Measurements from ENCODE around the gene NR2F2. TPM values are rescaled to one million over a fixed set of nuclear protein-coding genes. Genes with fewer than 3 reads are reported as not detected.

The NR2F2 gene
- total RNA-seq, 1 experiment from 2014 or later = 53.7 TPM

DNA sequence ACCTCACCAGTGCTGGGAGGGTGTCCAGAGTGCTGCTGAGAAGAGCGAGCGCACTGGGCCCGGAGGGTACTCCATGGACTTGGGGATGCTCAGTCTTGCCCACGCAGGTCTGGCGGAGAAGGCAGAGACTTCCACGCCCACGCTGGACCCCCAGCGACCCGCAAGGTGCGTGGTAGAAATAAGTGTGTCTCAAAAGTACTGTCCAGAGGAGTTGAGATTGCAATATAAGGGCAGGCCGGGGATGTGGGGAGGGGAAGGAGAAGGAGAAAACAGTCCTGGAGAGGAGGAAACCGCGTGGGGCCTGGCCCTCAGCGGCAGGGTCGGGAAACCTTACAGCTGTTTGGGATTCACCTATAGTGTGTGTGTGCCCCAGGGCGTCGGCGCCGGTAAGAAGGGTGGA lies 38.9 kb downstream of the NR2F2 start:
- POLR2A ChIA-PET = no interaction called here
- Histone ChIP-seq H3K36me3 (ENCODE audit: control insufficient read depth, insufficient read depth, low read length) (no peaks in the 10 kb centered on the region), H3K27me3 (ENCODE audit: control insufficient read depth, insufficient read depth, low read length) (no peaks in the 10 kb centered on the region), H3K4me3 (ENCODE audit: low read depth in 2 of 2, low read length in 2 of 2) (no peak overlapping the region), H3K27ac (ENCODE audit: low read length) (no peak overlapping the region), H3K9me3 (ENCODE audit: control insufficient read depth, insufficient read depth, low read depth, low read length) (no peaks in the 10 kb centered on the region), H3K4me1 (ENCODE audit: control insufficient read depth, insufficient read depth, low read length) (no peaks in the 10 kb centered on the region)
- TF ChIP-seq TCF7L2 (IDR thresholded peaks at IDR 0.05; ENCODE audit: low read depth, low read length) = no peak
- TF ChIP-seq, protein P1, sequence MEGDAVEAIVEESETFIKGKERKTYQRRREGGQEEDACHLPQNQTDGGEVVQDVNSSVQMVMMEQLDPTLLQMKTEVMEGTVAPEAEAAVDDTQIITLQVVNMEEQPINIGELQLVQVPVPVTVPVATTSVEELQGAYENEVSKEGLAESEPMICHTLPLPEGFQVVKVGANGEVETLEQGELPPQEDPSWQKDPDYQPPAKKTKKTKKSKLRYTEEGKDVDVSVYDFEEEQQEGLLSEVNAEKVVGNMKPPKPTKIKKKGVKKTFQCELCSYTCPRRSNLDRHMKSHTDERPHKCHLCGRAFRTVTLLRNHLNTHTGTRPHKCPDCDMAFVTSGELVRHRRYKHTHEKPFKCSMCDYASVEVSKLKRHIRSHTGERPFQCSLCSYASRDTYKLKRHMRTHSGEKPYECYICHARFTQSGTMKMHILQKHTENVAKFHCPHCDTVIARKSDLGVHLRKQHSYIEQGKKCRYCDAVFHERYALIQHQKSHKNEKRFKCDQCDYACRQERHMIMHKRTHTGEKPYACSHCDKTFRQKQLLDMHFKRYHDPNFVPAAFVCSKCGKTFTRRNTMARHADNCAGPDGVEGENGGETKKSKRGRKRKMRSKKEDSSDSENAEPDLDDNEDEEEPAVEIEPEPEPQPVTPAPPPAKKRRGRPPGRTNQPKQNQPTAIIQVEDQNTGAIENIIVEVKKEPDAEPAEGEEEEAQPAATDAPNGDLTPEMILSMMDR (IDR thresholded peaks at IDR 0.05) = no peak
- TF ChIP-seq, protein P2, sequence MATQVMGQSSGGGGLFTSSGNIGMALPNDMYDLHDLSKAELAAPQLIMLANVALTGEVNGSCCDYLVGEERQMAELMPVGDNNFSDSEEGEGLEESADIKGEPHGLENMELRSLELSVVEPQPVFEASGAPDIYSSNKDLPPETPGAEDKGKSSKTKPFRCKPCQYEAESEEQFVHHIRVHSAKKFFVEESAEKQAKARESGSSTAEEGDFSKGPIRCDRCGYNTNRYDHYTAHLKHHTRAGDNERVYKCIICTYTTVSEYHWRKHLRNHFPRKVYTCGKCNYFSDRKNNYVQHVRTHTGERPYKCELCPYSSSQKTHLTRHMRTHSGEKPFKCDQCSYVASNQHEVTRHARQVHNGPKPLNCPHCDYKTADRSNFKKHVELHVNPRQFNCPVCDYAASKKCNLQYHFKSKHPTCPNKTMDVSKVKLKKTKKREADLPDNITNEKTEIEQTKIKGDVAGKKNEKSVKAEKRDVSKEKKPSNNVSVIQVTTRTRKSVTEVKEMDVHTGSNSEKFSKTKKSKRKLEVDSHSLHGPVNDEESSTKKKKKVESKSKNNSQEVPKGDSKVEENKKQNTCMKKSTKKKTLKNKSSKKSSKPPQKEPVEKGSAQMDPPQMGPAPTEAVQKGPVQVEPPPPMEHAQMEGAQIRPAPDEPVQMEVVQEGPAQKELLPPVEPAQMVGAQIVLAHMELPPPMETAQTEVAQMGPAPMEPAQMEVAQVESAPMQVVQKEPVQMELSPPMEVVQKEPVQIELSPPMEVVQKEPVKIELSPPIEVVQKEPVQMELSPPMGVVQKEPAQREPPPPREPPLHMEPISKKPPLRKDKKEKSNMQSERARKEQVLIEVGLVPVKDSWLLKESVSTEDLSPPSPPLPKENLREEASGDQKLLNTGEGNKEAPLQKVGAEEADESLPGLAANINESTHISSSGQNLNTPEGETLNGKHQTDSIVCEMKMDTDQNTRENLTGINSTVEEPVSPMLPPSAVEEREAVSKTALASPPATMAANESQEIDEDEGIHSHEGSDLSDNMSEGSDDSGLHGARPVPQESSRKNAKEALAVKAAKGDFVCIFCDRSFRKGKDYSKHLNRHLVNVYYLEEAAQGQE (IDR thresholded peaks at IDR 0.05; ENCODE audit: insufficient read depth in 1 of 2, low read depth in 2 of 2, low read length in 1 of 2) = no peak
- TF ChIP-seq SIN3A (IDR thresholded peaks at IDR 0.05; ENCODE audit: borderline replicate concordance, insufficient read depth, low read depth, low read length) = no peak
- no peak for TF ChIP-seq POLR2AphosphoS5 (IDR thresholded peaks at IDR 0.05; ENCODE audit: low read depth, low read length)
- intact Hi-C loops (cut with micrococcal nuclease; ENCODE audit: unreplicated experiment) (no loop called here), in situ Hi-C loops (cut with HindIII; ENCODE audit: low pct_unique_long_range_greater_than_20kb, low sequenced_read_pairs) (no loop called here)
- DNase-seq (ENCODE audit: low read depth, low spot score) (no peak), ATAC-seq (no peak)
- CTCF ChIA-PET = no interaction called here
- no TSS peak for BruUV-seq (replicated peaks)

DNA sequence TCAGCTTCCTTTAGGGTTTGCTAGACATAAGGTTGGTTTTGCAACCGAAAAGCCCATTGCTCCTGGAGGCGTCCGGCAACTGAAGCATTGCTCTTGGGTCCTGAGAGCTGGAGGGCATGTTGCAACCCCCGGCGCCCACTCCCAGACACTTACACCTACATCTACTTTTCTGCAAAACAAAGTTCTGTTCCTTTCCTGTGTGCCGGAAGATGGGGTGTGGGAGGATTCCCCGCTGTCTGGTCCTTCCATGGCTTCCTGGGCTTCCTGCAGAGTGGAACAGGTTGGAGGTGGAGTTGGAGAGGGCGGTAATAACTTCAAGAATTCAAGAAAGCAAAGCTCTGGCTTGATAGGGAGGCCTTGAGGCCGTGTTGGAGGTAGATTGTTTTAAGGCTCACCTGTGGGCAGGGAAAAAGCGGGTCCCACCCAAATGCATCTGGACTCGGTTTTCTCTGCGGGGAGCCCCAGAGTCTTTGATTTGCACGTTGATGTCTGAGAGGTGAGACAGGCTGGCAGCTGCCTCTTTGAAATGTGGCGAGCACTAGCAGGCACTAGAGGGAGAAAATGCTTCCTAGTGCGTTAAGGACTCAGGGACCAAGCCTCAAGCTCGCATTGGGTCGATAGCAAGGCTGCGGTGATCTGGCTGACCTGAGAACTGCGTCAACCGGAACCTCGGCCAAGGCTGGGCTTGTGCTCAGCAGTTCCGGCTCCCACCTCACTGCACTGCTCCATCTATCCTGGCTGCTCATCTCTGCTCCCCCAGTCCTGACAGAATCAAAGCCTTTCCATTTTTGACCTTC lies 39.5 kb downstream of the NR2F2 start:
- ChIA-PET CTCF (no interaction called here), POLR2A (no interaction called here)
- Histone ChIP-seq H3K4me3 (ENCODE audit: low read depth in 2 of 2, low read length in 2 of 2) (no peak overlapping the region), H3K27me3 (ENCODE audit: control insufficient read depth, insufficient read depth, low read length) (no peaks in the 10 kb centered on the region), H3K4me1 (ENCODE audit: control insufficient read depth, insufficient read depth, low read length) (no peaks in the 10 kb centered on the region), H3K36me3 (ENCODE audit: control insufficient read depth, insufficient read depth, low read length) (no peaks in the 10 kb centered on the region), H3K9me3 (ENCODE audit: control insufficient read depth, insufficient read depth, low read depth, low read length) (no peaks in the 10 kb centered on the region), H3K27ac (ENCODE audit: low read length) (no peak overlapping the region)
- TF ChIP-seq, protein P2 (IDR thresholded peaks at IDR 0.05; ENCODE audit: insufficient read depth in 1 of 2, low read depth in 2 of 2, low read length in 1 of 2) = no peak
- TF ChIP-seq POLR2AphosphoS5 (IDR thresholded peaks at IDR 0.05; ENCODE audit: low read depth, low read length) (no peak), SIN3A (IDR thresholded peaks at IDR 0.05; ENCODE audit: borderline replicate concordance, insufficient read depth, low read depth, low read length) (no peak)
- intact Hi-C loops (cut with micrococcal nuclease; ENCODE audit: unreplicated experiment) = no loop called here
- in situ Hi-C loops (cut with HindIII; ENCODE audit: low pct_unique_long_range_greater_than_20kb, low sequenced_read_pairs) = no loop called here
- ATAC-seq = no peak
- DNase-seq (ENCODE audit: low read depth, low spot score) = no peak
- BruUV-seq (replicated peaks) = no TSS peak

Data from Panc1 (cell line).